MG63 (cell line): ENCODE measurements around the gene TRIM74. TPM values are rescaled to one million over a fixed set of nuclear protein-coding genes. Genes with fewer than 3 reads are reported as not detected.
"Not testable (repeated sequence)": the region's sequence is repeated elsewhere in the genome, so short reads cannot be mapped to it uniquely, and the experiment has no call there.

Experiments used
- DNase-seq: peaks from one replicate; pipeline ENCODE4 v3.0.0-alpha.2; 2020
- H3K27me3 ChIP-seq: fragments of 250-450 bp; sonication (Bioruptor Pico); 2 replicates; pipeline ENCODE4 v1.5.1; 2020; ENCODE audit warnings: mild to moderate bottlenecking, moderate library complexity
- H3K36me3 ChIP-seq: fragments of 250-450 bp; sonication (Bioruptor Pico); 2 replicates; pipeline ENCODE4 v1.5.1; 2020; ENCODE audit warnings: mild to moderate bottlenecking, moderate library complexity
- H3K4me3 ChIP-seq: fragments of 250-450 bp; sonication (Bioruptor Pico); 2 replicates; pipeline ENCODE4 v1.5.1; 2020; ENCODE audit warnings: mild to moderate bottlenecking, moderate library complexity
- H3K9me3 ChIP-seq: fragments of 250-450 bp; sonication (Bioruptor Pico); 2 replicates; pipeline ENCODE4 v1.5.1; 2020; ENCODE audit warnings: mild to moderate bottlenecking, moderate library complexity
- total RNA-seq: library from RNA; depleted of rRNA; stranded (reverse); fragments of >200 nt; shearing (Covaris generic); gene quantifications from 2 replicates; pipeline ENCODE4 v1.2.3, GENCODE V29; 2014; ENCODE audit warnings: low replicate concordance; rRNA removed

Gene TRIM74
- total RNA-seq, result not detected in 2 replicates

GRCh38 chr7:72968980-72969516 is at the start of gene TRIM74:
Gene TRIM74 (minus strand): TSS chr7:72969466. CDS start chr7:72966157, 3,309 bp downstream.
- H3K9me3 ChIP-seq, H3K4me3 ChIP-seq, DNase-seq, H3K27me3 ChIP-seq, H3K36me3 ChIP-seq: not testable (repeated sequence)

- H3K36me3 ChIP-seq, H3K9me3 ChIP-seq, DNase-seq, H3K4me3 ChIP-seq, H3K27me3 ChIP-seq: not testable (repeated sequence)
Measured at GRCh38 chr7:73006491-73006890, 37.2 kb upstream of the TRIM74 start.

GRCh38 chr7:73005693-73006447 is 36.6 kb upstream of the TRIM74 start:
- H3K36me3 ChIP-seq, H3K27me3 ChIP-seq, H3K9me3 ChIP-seq: not testable (repeated sequence)
- DNase-seq, result peak; percentile 82
- H3K4me3 ChIP-seq, result peak overlapping the region; percentile 70

GRCh38 chr7:73005356-73005692 is 36.1 kb upstream of the TRIM74 start:
- H3K27me3 ChIP-seq, H3K36me3 ChIP-seq, H3K9me3 ChIP-seq: not testable (repeated sequence)
- H3K4me3 ChIP-seq, result peak overlapping the region; percentile 70
- DNase-seq, result peak; percentile 53

- not testable (repeated sequence) for DNase-seq
Measured at GRCh38 chr7:72997887-72998468, 28.7 kb upstream of the TRIM74 start.

GRCh38 chr7:72997447-72997846 is 28.2 kb upstream of the TRIM74 start:
- not testable (repeated sequence) for H3K4me3 ChIP-seq, DNase-seq, H3K36me3 ChIP-seq

More at GRCh38 chr7:72997887-72998468, 28.7 kb upstream of the TRIM74 start:
- H3K4me3 ChIP-seq, H3K36me3 ChIP-seq, H3K27me3 ChIP-seq, H3K9me3 ChIP-seq: not testable (repeated sequence)

GRCh38 chr7:72995484-72995883 is 26.2 kb upstream of the TRIM74 start:
- H3K4me3 ChIP-seq, H3K9me3 ChIP-seq, H3K36me3 ChIP-seq, DNase-seq, H3K27me3 ChIP-seq: not testable (repeated sequence)

More at GRCh38 chr7:72997447-72997846, 28.2 kb upstream of the TRIM74 start:
- not testable (repeated sequence) for H3K9me3 ChIP-seq, H3K27me3 ChIP-seq

GRCh38 chr7:72990146-72990913 is 21.1 kb upstream of the TRIM74 start:
- not testable (repeated sequence) for H3K4me3 ChIP-seq, H3K27me3 ChIP-seq, DNase-seq, H3K36me3 ChIP-seq, H3K9me3 ChIP-seq

- H3K4me3 ChIP-seq, H3K36me3 ChIP-seq, DNase-seq, H3K9me3 ChIP-seq, H3K27me3 ChIP-seq: not testable (repeated sequence)
Measured at GRCh38 chr7:72982084-72982483, 12.8 kb upstream of the TRIM74 start.

- H3K9me3 ChIP-seq, DNase-seq, H3K36me3 ChIP-seq, H3K4me3 ChIP-seq, H3K27me3 ChIP-seq: not testable (repeated sequence)
Measured at GRCh38 chr7:72980382-72980781, 11.1 kb upstream of the TRIM74 start.

GRCh38 chr7:72976434-72976833 is 7.2 kb upstream of the TRIM74 start:
- DNase-seq, H3K36me3 ChIP-seq, H3K9me3 ChIP-seq: not testable (repeated sequence)

GRCh38 chr7:72975656-72976286 is 6.5 kb upstream of the TRIM74 start:
- not testable (repeated sequence) for H3K36me3 ChIP-seq, H3K4me3 ChIP-seq, DNase-seq, H3K27me3 ChIP-seq, H3K9me3 ChIP-seq

More at GRCh38 chr7:72976434-72976833, 7.2 kb upstream of the TRIM74 start:
- H3K27me3 ChIP-seq, H3K4me3 ChIP-seq: not testable (repeated sequence)

- not testable (repeated sequence) for H3K9me3 ChIP-seq, DNase-seq, H3K27me3 ChIP-seq, H3K36me3 ChIP-seq, H3K4me3 ChIP-seq
Measured at GRCh38 chr7:72974781-72975180, 5.5 kb upstream of the TRIM74 start.

GRCh38 chr7:72971505-72971904 is 2.2 kb upstream of the TRIM74 start:
- H3K9me3 ChIP-seq, DNase-seq, H3K27me3 ChIP-seq, H3K4me3 ChIP-seq, H3K36me3 ChIP-seq: not testable (repeated sequence)

GRCh38 chr7:72969688-72970087 is 422 bp upstream of the TRIM74 start:
- DNase-seq, H3K27me3 ChIP-seq, H3K9me3 ChIP-seq, H3K36me3 ChIP-seq, H3K4me3 ChIP-seq: not testable (repeated sequence)

GRCh38 chr7:72966892-72967291 is 2.4 kb downstream of the TRIM74 start:
- H3K27me3 ChIP-seq, H3K36me3 ChIP-seq, DNase-seq, H3K4me3 ChIP-seq, H3K9me3 ChIP-seq: not testable (repeated sequence)
